Spleen (tissue), 11 donors: ENCODE data around the gene NUDT4. TPM values are rescaled to one million over a fixed set of nuclear protein-coding genes. Genes with fewer than 3 reads are reported as not detected.

ENCODE experiments used
- DNase-seq: peaks from one replicate; pipeline ENCODE4 v3.0.0-alpha.2; 2020
- H3K27ac ChIP-seq, 8 donors: fragments of 200-600 bp; sonication (generic) in 7 of 8; 1 replicate in 4 of 8; 2 replicates in 4 of 8; pipeline versions ENCODE4 v1.5.0 to v1.8.0; 2016 to 2021; ENCODE audit warnings: inconsistent platforms in 4 of 8, mild to moderate bottlenecking in 4 of 8, moderate library complexity in 1 of 8
- H3K27me3 ChIP-seq, 7 donors: fragments of 200-600 bp; sonication (generic) in 6 of 7; replicated peaks in 1 of 7; 1 replicate in 4 of 7; 2 replicates in 3 of 7; pipeline versions ENCODE4 v1.5.0 to v1.8.0; 2016 to 2021; ENCODE audit warnings: inconsistent platforms in 3 of 7, mild to moderate bottlenecking in 1 of 7
- H3K36me3 ChIP-seq, 6 donors: fragments of 200-600 bp; sonication (generic) in 5 of 6; 1 replicate in 4 of 6; 2 replicates in 2 of 6; pipeline versions ENCODE4 v1.5.0 to v1.8.0; 2016 to 2021; ENCODE audit warnings: inconsistent platforms in 2 of 6
- H3K4me1 ChIP-seq, 6 donors: fragments of 200-600 bp; sonication (generic) in 5 of 6; 1 replicate in 3 of 6; 2 replicates in 3 of 6; pipeline versions ENCODE4 v1.5.0 to v1.8.0; 2016 to 2021; ENCODE audit warnings: inconsistent platforms in 3 of 6
- H3K4me3 ChIP-seq, 8 donors: fragments of 200-600 bp; sonication (generic) in 7 of 8; 1 replicate in 4 of 8; 2 replicates in 4 of 8; pipeline versions ENCODE4 v1.5.0 to v1.8.0; 2016 to 2021; ENCODE audit warnings: inconsistent platforms in 4 of 8, mild to moderate bottlenecking in 4 of 8, moderate library complexity in 2 of 8
- H3K9me3 ChIP-seq, 8 donors: fragments of 200-600 bp; sonication (generic) in 7 of 8; 1 replicate in 4 of 8; 2 replicates in 4 of 8; pipeline versions ENCODE4 v1.5.0 to v1.8.0; 2016 to 2021; ENCODE audit warnings: inconsistent platforms in 4 of 8
- CTCF ChIP-seq, 11 experiments: fragments of 200-600 bp in 7 of 11; fragments of 450-650 bp in 4 of 11; sonication (generic) in 4 of 11; IDR thresholded peaks in 8 of 11; conservative IDR thresholded peaks in 3 of 11; 1 replicate in 7 of 11; 2 replicates in 4 of 11; pipeline versions ENCODE4 v1.4.0 to v1.8.0; 2016 to 2021; ENCODE audit warnings: antibody characterized with exemption in 11 of 11, inconsistent platforms in 4 of 11, mild to moderate bottlenecking in 1 of 11
- POLR2A ChIP-seq, 3 donors: fragments of 450-650 bp; IDR thresholded peaks; one replicate each; pipeline ENCODE4 v1.5.1; 2017; ENCODE audit warnings: antibody characterized with exemption in 3 of 3, mild to moderate bottlenecking in 1 of 3
- POLR2AphosphoS5 ChIP-seq, 3 donors: sonication (generic); formaldehyde crosslinking; IDR thresholded peaks; one replicate each; pipeline ENCODE4 v1.5.1; 2017; ENCODE audit warnings: antibody characterized with exemption in 3 of 3
- WGBS, 5 donors: extraction: QIAGEN DNeasy Blood & Tissue Kit in 3 of 5; methylation state at CpG; one replicate each; pipeline versions ENCODE4 v1.1.5 to v1.1.7; 2013 to 2018; 5-methylcytosine and 5-hydroxymethylcytosine counted together
- intact Hi-C: fragments of 100-400 bp; cut with DNase I; formaldehyde crosslinking; loops from one replicate; pipeline ENCODE4 v1.15.0; 2023; ENCODE audit warnings: low total_unique reads
- polyA plus RNA-seq, 3 donors: library from polyadenylated mRNA; stranded (reverse); fragments of 200-250 nt; gene quantifications; one replicate each; pipeline ENCODE4 v1.2.1, GENCODE V29; 2013
- total RNA-seq, 7 donors: library from RNA; depleted of rRNA in 3 of 7; stranded (reverse); fragments of >200 nt in 3 of 7; fragmentation: NEBNext Ultra II Directional in 4 of 7; extraction: Animal tissue kit (Norgen Biotek cat#: 25700) in 4 of 7; gene quantifications; one replicate each; pipeline versions ENCODE4 v1.1.0 to v1.2.1, GENCODE V29; 2016 to 2021
- donor health status: healthy with polysubstance abuse.
- donor health status: DM: no; HTN: no; CAD: no; lungs with moderate emphysema.
- donor health status: DM: no; HTN: no; CAD: no.
- donor health status: Bipolar disorder and iron deficiency.
- donor health status: healthy.
- donor health status: DM: no; HTN: no; CAD: no.
- donor health status: DM: yes; HTN: yes; CAD: no.

NUDT4 gene
- total and polyA plus RNA-seq, 10 donors = 14.9 to 59.3 (median 42.2) TPM

- no peak overlapping the region for H3K4me3 ChIP-seq
- peaks cover 17 to 75% (median 50%) of the 10 kb centered on the region in 6 donors for H3K4me1 ChIP-seq
- no peaks in the 10 kb centered on the region for H3K27me3 ChIP-seq
- no peaks in the 10 kb centered on the region for H3K9me3 ChIP-seq
- peak overlapping the region in 1 of 8 donors; percentile 12 for H3K27ac ChIP-seq
- intact Hi-C loops = loop anchor here (10.0 kb wide), 1 partner anchor 628 kb away; no protein-coding TSS in a partner anchor
- no peak for TF ChIP-seq POLR2A (IDR thresholded peaks at IDR 0.05)
- TF ChIP-seq POLR2AphosphoS5 (IDR thresholded peaks at IDR 0.05) = no peak
- no peak for TF ChIP-seq CTCF (IDR thresholded peaks at IDR 0.05 in 8 of 11, conservative IDR thresholded peaks at IDR 0.05 in 3 of 11)
- no peak for DNase-seq
- H3K36me3 ChIP-seq = peaks cover 3 to 31% (median 23%) of the 10 kb centered on the region in 6 donors
- WGBS, 5 donors = 44 to 67% (median 55%) methylated on average over 3 of the region's 3 CpGs
Observed at GRCh38 chr12:93413064-93413463, 35.3 kb downstream of the NUDT4 start.

- H3K4me1 ChIP-seq = peaks cover 22 to 99% (median 73%) of the 10 kb centered on the region in 6 donors
- no peak for DNase-seq
- intact Hi-C loops = loop anchor here (10.0 kb wide), 1 partner anchor 631 kb away; no protein-coding TSS in a partner anchor
- H3K9me3 ChIP-seq = no peaks in the 10 kb centered on the region
- peaks cover 0 to 3% (median 2%) of the 10 kb centered on the region in 6 donors for H3K36me3 ChIP-seq
- H3K4me3 ChIP-seq = no peak overlapping the region
- no peaks in the 10 kb centered on the region for H3K27me3 ChIP-seq
- TF ChIP-seq CTCF (IDR thresholded peaks at IDR 0.05 in 8 of 11, conservative IDR thresholded peaks at IDR 0.05 in 3 of 11) (no peak), POLR2A (IDR thresholded peaks at IDR 0.05) (no peak), POLR2AphosphoS5 (IDR thresholded peaks at IDR 0.05) (no peak)
- WGBS, 5 donors = 56 to 77% (median 73%) methylated on average over 3 of the region's 3 CpGs
- H3K27ac ChIP-seq = no peak overlapping the region
Observed at GRCh38 chr12:93415723-93416464, 38.2 kb downstream of the NUDT4 start.

GRCh38 chr12:93417967-93418480, 40.3 kb downstream of the NUDT4 start:
- Histone ChIP-seq H3K9me3 (no peaks in the 10 kb centered on the region), H3K4me3 (no peak overlapping the region), H3K27me3 (no peaks in the 10 kb centered on the region), H3K4me1 (peaks cover 32 to 99% (median 75%) of the 10 kb centered on the region in 6 donors), H3K27ac (no peak overlapping the region), H3K36me3 (no peaks in the 10 kb centered on the region)
- DNase-seq = no peak
- TF ChIP-seq POLR2AphosphoS5 (IDR thresholded peaks at IDR 0.05) (no peak), POLR2A (IDR thresholded peaks at IDR 0.05) (no peak), CTCF (IDR thresholded peaks at IDR 0.05 in 8 of 11, conservative IDR thresholded peaks at IDR 0.05 in 3 of 11) (no peak)
- intact Hi-C loops = loop anchor here (10.0 kb wide), 1 partner anchor 633 kb away; no protein-coding TSS in a partner anchor
- 87 to 92% (median 91%) methylated on average over 4 of the region's 4 CpGs for WGBS, 5 donors
